Endothelial cell of umbilical vein (primary cell): ENCODE data around the gene LRRTM3. TPM values are rescaled to one million over a fixed set of nuclear protein-coding genes. Genes with fewer than 3 reads are reported as not detected.

Experiments
- BruUV-seq: library from RNA; stranded (reverse); fragments of 400-500 nt; replicated peaks from 2 replicates; lab custom pipeline; 2021; lab: Mats Ljungman, UMichigan
- CTCF ChIA-PET: fragments of 300-600, 350-600 bp; sonication (Branson Sonifier 250); formaldehyde crosslinking; loops from one replicate; lab custom pipeline; 2021; ENCODE audit warnings: antibody characterized with exemption, inconsistent platforms; lab: Charles Lee
- POLR2A ChIA-PET: fragments of 300-600, 350-600 bp; sonication (Branson Sonifier 250); formaldehyde crosslinking; loops from one replicate; lab custom pipeline; 2021; ENCODE audit warnings: antibody characterized with exemption, inconsistent platforms; lab: Charles Lee
- DNase-seq: peaks from one replicate; pipeline ENCODE4 v3.0.0-alpha.2; 2011; ENCODE audit warnings: low read depth, low spot score
- FAIRE-seq: peaks from 2 replicates; lab custom pipeline; 2011; peaks lifted over from hg19 to GRCh38; lab: Jason Lieb, UNC
- H2AFZ ChIP-seq: 2 replicates; pipeline ENCODE4 v1.6.0; 2012; ENCODE audit warnings: low read depth, low read length, control low read depth, inconsistent platforms
- H3K27ac ChIP-seq: 2 replicates; pipeline ENCODE4 v1.5.1; 2011; ENCODE audit warnings: low read depth, mild to moderate bottlenecking, control low read depth, low read length, moderate library complexity; ENCODE audit not compliant: insufficient read depth
- H3K27me3 ChIP-seq, 2 experiments: 2 replicates each; pipeline versions ENCODE4 v1.6.0 to v1.6.1; 2011; ENCODE audit warnings: low read length in 2 of 2, mixed read lengths in 1 of 2; ENCODE audit not compliant: control insufficient read depth in 2 of 2, insufficient read depth in 2 of 2
- H3K36me3 ChIP-seq, 2 experiments: 2 replicates in 1 of 2; 3 replicates in 1 of 2; pipeline ENCODE4 v1.5.1; 2011; ENCODE audit warnings: low read length in 2 of 2, mild to moderate bottlenecking in 1 of 2, moderate library complexity in 1 of 2; ENCODE audit not compliant: control insufficient read depth in 2 of 2, insufficient read depth in 2 of 2; ENCODE audit errors: extremely low read depth in 1 of 2
- H3K4me1 ChIP-seq: 3 replicates; pipeline ENCODE4 v1.5.1; 2011; ENCODE audit warnings: mild to moderate bottlenecking, low read length; ENCODE audit not compliant: control insufficient read depth, insufficient read depth; ENCODE audit errors: extremely low read depth
- H3K4me2 ChIP-seq: 2 replicates; pipeline ENCODE4 v1.6.1; 2011; ENCODE audit warnings: low read length, control low read depth, mixed read lengths; ENCODE audit not compliant: insufficient read depth
- H3K4me3 ChIP-seq, 3 experiments: fragments of 200-600 bp in 1 of 3; sonication (generic), shearing (Covaris generic) in 1 of 3; replicated peaks in 1 of 3; 2 replicates each; pipeline ENCODE4 v1.5.1; 2011 to 2016; ENCODE audit warnings: control low read depth in 3 of 3, low read length in 3 of 3, mild to moderate bottlenecking in 2 of 3, inconsistent platforms in 1 of 3, low read depth in 1 of 3, moderate library complexity in 1 of 3; ENCODE audit not compliant: insufficient read depth in 1 of 3
- H3K79me2 ChIP-seq: 2 replicates; pipeline ENCODE4 v1.6.0; 2012; ENCODE audit warnings: low read length, inconsistent platforms; ENCODE audit not compliant: control insufficient read depth, insufficient read depth
- H3K9ac ChIP-seq: replicated peaks from 2 replicates; pipeline ENCODE3; 2011; ENCODE audit warnings: low read length, control low read depth; ENCODE audit not compliant: insufficient read depth; ENCODE audit errors: extremely low read depth
- H3K9me1 ChIP-seq: replicated peaks from 3 replicates; pipeline ENCODE4 v1.6.0; 2011; ENCODE audit warnings: mild to moderate bottlenecking, low read length; ENCODE audit not compliant: control insufficient read depth, insufficient read depth; ENCODE audit errors: extremely low read depth
- H3K9me3 ChIP-seq: replicated peaks from 2 replicates; pipeline ENCODE4 v1.5.1; 2012; ENCODE audit warnings: low read length, inconsistent platforms; ENCODE audit not compliant: control insufficient read depth, insufficient read depth
- H4K20me1 ChIP-seq: replicated peaks from 2 replicates; pipeline ENCODE3; 2011; ENCODE audit warnings: mild to moderate bottlenecking, low read length; ENCODE audit not compliant: control insufficient read depth, insufficient read depth; ENCODE audit errors: extremely low read depth
- EZH2 ChIP-seq: IDR thresholded peaks from 2 replicates; pipeline ENCODE4 v1.6.1; 2012; ENCODE audit warnings: borderline replicate concordance, low read depth, mild to moderate bottlenecking, moderate library complexity, low read length, inconsistent platforms; ENCODE audit not compliant: severe bottlenecking
- FOS ChIP-seq: IDR thresholded peaks from 2 replicates; pipeline ENCODE4 v1.6.1; 2011; ENCODE audit warnings: mild to moderate bottlenecking, low read length, moderate library complexity, borderline replicate concordance; ENCODE audit not compliant: insufficient read depth
- GATA2 ChIP-seq: IDR thresholded peaks from 2 replicates; pipeline ENCODE4 v1.7.0; 2011; ENCODE audit warnings: low read depth, mild to moderate bottlenecking, moderate library complexity, mixed read lengths, low read length; ENCODE audit not compliant: insufficient read length, insufficient read depth
- JUN ChIP-seq: IDR thresholded peaks from 2 replicates; pipeline ENCODE4 v1.6.1; 2011; ENCODE audit warnings: borderline replicate concordance, low read depth; ENCODE audit not compliant: insufficient read length, insufficient read depth
- MYC ChIP-seq: IDR thresholded peaks from one replicate; pipeline ENCODE4 v1.6.1; 2011; ENCODE audit warnings: mild to moderate bottlenecking, low read depth, low read length
- POLR2A ChIP-seq: IDR thresholded peaks from 2 replicates; pipeline ENCODE4 v1.6.1; 2012; ENCODE audit warnings: low read depth, mild to moderate bottlenecking, control low read depth, low read length
- POLR2AphosphoS5 ChIP-seq: IDR thresholded peaks from 2 replicates; pipeline ENCODE4 v1.6.1; 2012; ENCODE audit warnings: low read depth, mild to moderate bottlenecking, control low read depth, low read length, moderate library complexity; ENCODE audit not compliant: insufficient read depth
- dilution Hi-C: fragments of 300-500 bp; cut with MboI; formaldehyde crosslinking; loops from one replicate; pipeline ENCODE4 v1.15.0; 2019; ENCODE audit warnings: low sequenced_read_pairs; ENCODE audit not compliant: extremely low pct_ligation_motif_present
- intact Hi-C: fragments of 100-400 bp; cut with micrococcal nuclease; formaldehyde crosslinking; loops from one replicate; pipeline ENCODE4 v1.10.0; 2022
- polyA plus RNA-seq, 4 experiments: library from polyadenylated mRNA; depleted of rRNA in 3 of 4; stranded (reverse) in 3 of 4; unstranded in 1 of 4; fragments of >200 nt; gene quantifications; 2 replicates each; pipeline versions ENCODE4 v1.2.1 to v1.2.3, GENCODE V29; 2011 to 2012; ENCODE audit warnings: missing spikeins in 1 of 4
- total RNA-seq: library from RNA; stranded (reverse); gene quantifications from 2 replicates; pipeline ENCODE4 v1.2.3, GENCODE V29; 2021
- TF ChIP-seq, protein P1 (sequence below): IDR thresholded peaks from 2 replicates; pipeline ENCODE4 v1.6.1; 2011; ENCODE audit not compliant: insufficient read depth, insufficient read length
- TF ChIP-seq, protein P2 (sequence below), 2 donors: IDR thresholded peaks; 1 replicate in 1 of 2; 2 replicates in 1 of 2; pipeline ENCODE4 v1.5.1; 2011; ENCODE audit warnings: low read length in 2 of 2, mild to moderate bottlenecking in 2 of 2, moderate library complexity in 2 of 2, control low read depth in 1 of 2, inconsistent platforms in 1 of 2, low read depth in 1 of 2; ENCODE audit not compliant: insufficient read depth in 1 of 2; ENCODE audit errors: extremely low read depth in 1 of 2

The LRRTM3 gene
- total and polyA plus RNA-seq, 2 donors (not counting 3 experiments of a cell fraction or from before 2014, with no cell fraction given) = not detected

DNA sequence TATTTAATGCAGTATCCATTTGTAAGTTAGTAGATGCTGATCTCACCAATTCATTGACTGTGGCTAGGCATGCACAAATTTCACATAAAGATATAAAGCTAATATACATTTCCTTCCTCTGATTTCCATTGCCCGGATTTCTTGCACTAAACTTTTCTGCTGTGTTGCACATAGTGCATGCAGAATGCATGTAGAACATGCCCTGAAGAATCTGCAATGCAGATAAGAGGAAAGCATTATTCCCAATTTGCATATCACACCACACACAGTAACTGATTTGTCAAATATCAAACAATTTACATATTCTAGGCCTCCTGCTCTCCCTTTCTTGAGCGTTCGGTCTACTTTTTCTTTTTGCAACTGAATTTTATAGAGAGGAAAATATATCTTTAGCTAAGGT, 124.2 kb downstream of the LRRTM3 start:
- no peak overlapping the region for H2AFZ ChIP-seq
- no peaks in the 10 kb centered on the region for H3K4me1 ChIP-seq
- H3K27ac ChIP-seq = no peak overlapping the region
- TF ChIP-seq GATA2 (no peak), MYC (no peak), JUN (no peak), EZH2 (no peak)
- TF ChIP-seq, protein P1, sequence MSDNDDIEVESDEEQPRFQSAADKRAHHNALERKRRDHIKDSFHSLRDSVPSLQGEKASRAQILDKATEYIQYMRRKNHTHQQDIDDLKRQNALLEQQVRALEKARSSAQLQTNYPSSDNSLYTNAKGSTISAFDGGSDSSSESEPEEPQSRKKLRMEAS = no peak
- no peaks in the 10 kb centered on the region for H3K9me1 ChIP-seq
- no peaks in the 10 kb centered on the region for H3K9me3 ChIP-seq
- no peak overlapping the region for H3K4me3 ChIP-seq
- H3K79me2 ChIP-seq = no peaks in the 10 kb centered on the region
- H3K4me2 ChIP-seq = no peak overlapping the region
- DNase-seq (no peak), FAIRE-seq (no peak)
- POLR2A ChIA-PET = no interaction called here
- H3K36me3 ChIP-seq = no peaks in the 10 kb centered on the region
- CTCF ChIA-PET = no interaction called here
- no peaks in the 10 kb centered on the region for H4K20me1 ChIP-seq
- H3K9ac ChIP-seq = no peak overlapping the region
- no TSS peak for BruUV-seq
- no peaks in the 10 kb centered on the region for H3K27me3 ChIP-seq
- dilution Hi-C loops (no loop called here), intact Hi-C loops (no loop called here)

DNA sequence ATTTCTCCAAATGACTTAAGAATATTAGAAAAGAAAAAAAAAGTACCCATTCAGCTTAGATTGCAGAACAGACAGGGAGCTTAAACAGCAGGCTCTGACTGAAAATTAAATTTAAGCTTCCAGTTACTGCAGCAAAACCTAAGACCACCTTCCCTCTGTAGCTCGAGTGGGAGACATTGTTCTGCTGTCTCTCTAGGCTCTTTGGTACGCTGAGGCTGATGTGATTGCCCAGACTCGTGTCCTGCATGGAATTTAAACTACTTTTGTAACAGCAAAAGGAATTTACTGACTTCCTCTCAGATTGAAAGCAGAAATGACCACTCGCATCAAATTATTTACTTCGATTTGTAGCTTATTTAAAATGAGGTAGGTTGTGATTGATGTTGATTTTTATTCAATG, 124.6 kb downstream of the LRRTM3 start:
- intact Hi-C loops = no loop called here
- H3K9ac ChIP-seq = no peak overlapping the region
- DNase-seq (no peak), FAIRE-seq (no peak)
- H4K20me1 ChIP-seq = no peaks in the 10 kb centered on the region
- TF ChIP-seq POLR2AphosphoS5 (no peak), FOS (no peak), POLR2A (no peak), JUN (no peak), EZH2 (no peak), GATA2 (no peak)
- TF ChIP-seq, protein P2, sequence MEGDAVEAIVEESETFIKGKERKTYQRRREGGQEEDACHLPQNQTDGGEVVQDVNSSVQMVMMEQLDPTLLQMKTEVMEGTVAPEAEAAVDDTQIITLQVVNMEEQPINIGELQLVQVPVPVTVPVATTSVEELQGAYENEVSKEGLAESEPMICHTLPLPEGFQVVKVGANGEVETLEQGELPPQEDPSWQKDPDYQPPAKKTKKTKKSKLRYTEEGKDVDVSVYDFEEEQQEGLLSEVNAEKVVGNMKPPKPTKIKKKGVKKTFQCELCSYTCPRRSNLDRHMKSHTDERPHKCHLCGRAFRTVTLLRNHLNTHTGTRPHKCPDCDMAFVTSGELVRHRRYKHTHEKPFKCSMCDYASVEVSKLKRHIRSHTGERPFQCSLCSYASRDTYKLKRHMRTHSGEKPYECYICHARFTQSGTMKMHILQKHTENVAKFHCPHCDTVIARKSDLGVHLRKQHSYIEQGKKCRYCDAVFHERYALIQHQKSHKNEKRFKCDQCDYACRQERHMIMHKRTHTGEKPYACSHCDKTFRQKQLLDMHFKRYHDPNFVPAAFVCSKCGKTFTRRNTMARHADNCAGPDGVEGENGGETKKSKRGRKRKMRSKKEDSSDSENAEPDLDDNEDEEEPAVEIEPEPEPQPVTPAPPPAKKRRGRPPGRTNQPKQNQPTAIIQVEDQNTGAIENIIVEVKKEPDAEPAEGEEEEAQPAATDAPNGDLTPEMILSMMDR (IDR thresholded peaks at IDR 0.05; ENCODE audit: extremely low read depth in 1 of 2, insufficient read depth in 1 of 2, low read depth in 1 of 2, low read length in 2 of 2) = no peak
- TF ChIP-seq, protein P1 = no peak
- no peaks in the 10 kb centered on the region for H3K36me3 ChIP-seq
- no peaks in the 10 kb centered on the region for H3K9me3 ChIP-seq
- no peak overlapping the region for H3K27ac ChIP-seq
- no peaks in the 10 kb centered on the region for H3K4me1 ChIP-seq
- no peak overlapping the region for H2AFZ ChIP-seq
- POLR2A ChIA-PET = no interaction called here
- H3K9me1 ChIP-seq = no peaks in the 10 kb centered on the region
- dilution Hi-C loops = no loop called here
- no peaks in the 10 kb centered on the region for H3K27me3 ChIP-seq
- H3K4me3 ChIP-seq = no peak overlapping the region
- no TSS peak for BruUV-seq
- no peak overlapping the region for H3K4me2 ChIP-seq
- H3K79me2 ChIP-seq = no peaks in the 10 kb centered on the region
- CTCF ChIA-PET = no interaction called here
